HepG2 (cell line): ENCODE results near the gene UNC13D. TPM values are rescaled to one million over a fixed set of nuclear protein-coding genes. Genes with fewer than 3 reads are reported as not detected.

ENCODE experiments used
- CBX5 ChIP-seq: sonication (generic); formaldehyde crosslinking; IDR thresholded peaks from 2 replicates; pipeline ENCODE4 v1.4.0; 2020; ENCODE audit warnings: missing genetic modification reagents, borderline replicate concordance
- FOXK1 ChIP-seq: sonication (generic); formaldehyde crosslinking; IDR thresholded peaks from 2 replicates; pipeline ENCODE4 v1.4.0; 2020; ENCODE audit warnings: low read depth, missing genetic modification reagents, borderline replicate concordance
- GATAD2A ChIP-seq: IDR thresholded peaks from 2 replicates; pipeline ENCODE4 v1.6.1; 2016
- GRHL1 ChIP-seq: sonication (generic); formaldehyde crosslinking; conservative IDR thresholded peaks from 2 replicates; pipeline ENCODE4 v1.8.0; 2022; ENCODE audit warnings: missing genetic modification reagents
- MIER2 ChIP-seq: IDR thresholded peaks from 2 replicates; pipeline ENCODE4 v1.6.1; 2016; ENCODE audit warnings: missing biosample characterization, missing genetic modification reagents
- RFX5 ChIP-seq: IDR thresholded peaks from 2 replicates; pipeline ENCODE4 v1.6.1; 2011; ENCODE audit warnings: low read depth, low read length, improper control_type of control experiment
- YY1 ChIP-seq: IDR thresholded peaks from 2 replicates; pipeline ENCODE4 v1.6.1; 2011; ENCODE audit warnings: low read length, low read depth, moderate library complexity, mild to moderate bottlenecking; ENCODE audit not compliant: insufficient read depth, insufficient replicate concordance
- ZBTB2 ChIP-seq: sonication (generic); formaldehyde crosslinking; IDR thresholded peaks from 2 replicates; pipeline ENCODE4 v1.8.0; 2022; ENCODE audit warnings: low read depth, missing genetic modification reagents
- ZNF274 ChIP-seq: sonication (generic); formaldehyde crosslinking; IDR thresholded peaks from 2 replicates; pipeline ENCODE4 v1.5.1; 2020; ENCODE audit warnings: mild to moderate bottlenecking, missing genetic modification reagents
- ZNF350 ChIP-seq: sonication (generic); formaldehyde crosslinking; IDR thresholded peaks from 2 replicates; pipeline ENCODE4 v1.4.0; 2020; ENCODE audit warnings: mild to moderate bottlenecking, low read depth, missing genetic modification reagents, borderline replicate concordance
- ZNF720 ChIP-seq: sonication (generic); formaldehyde crosslinking; IDR thresholded peaks from 2 replicates; pipeline ENCODE4 v1.4.0; 2020; ENCODE audit warnings: missing genetic modification reagents
- polyA plus RNA-seq, 8 experiments: library from polyadenylated mRNA; depleted of rRNA in 3 of 8; stranded (reverse) in 7 of 8; unstranded in 1 of 8; fragments of >200 nt; fragmentation: Illumina TruSeq in 4 of 8; extraction: Trizol in 4 of 8; gene quantifications; 2 replicates each; pipeline versions ENCODE4 v1.2.1 to v1.2.3, GENCODE V29; 2011 to 2016; ENCODE audit warnings: low read depth in 4 of 8, missing spikeins in 1 of 8, mixed read lengths in 1 of 8; ENCODE audit not compliant: insufficient read depth in 1 of 8
- total RNA-seq, 5 experiments: library from RNA; depleted of rRNA; stranded (reverse); fragments of >200 nt; fragmentation: Illumina TruSeq; extraction: Trizol; gene quantifications; 2 replicates each; pipeline ENCODE4 v1.2.3, GENCODE V29; 2016; ENCODE audit warnings: low read depth in 1 of 5
- TF ChIP-seq, protein P1 (sequence below): sonication (generic); formaldehyde crosslinking; IDR thresholded peaks from 2 replicates; pipeline ENCODE4 v1.5.1; 2020; ENCODE audit warnings: mild to moderate bottlenecking, missing genetic modification reagents, borderline replicate concordance
- TF ChIP-seq, protein P2 (sequence below): sonication (generic); formaldehyde crosslinking; IDR thresholded peaks from 2 replicates; pipeline ENCODE4 v1.5.1; 2020; ENCODE audit warnings: missing genetic modification reagents, mild to moderate bottlenecking, borderline replicate concordance
- TF ChIP-seq, protein P3 (sequence below): sonication (generic); formaldehyde crosslinking; IDR thresholded peaks from 2 replicates; pipeline ENCODE4 v1.4.0; 2020; ENCODE audit warnings: missing genetic modification reagents

The UNC13D gene
- total and polyA plus RNA-seq, 2 of the 13 experiments (the other 11 are each of a cell fraction or from before 2014, with no cell fraction given), result 29.7 to 42.7 TPM

- TF ChIP-seq, protein P1, sequence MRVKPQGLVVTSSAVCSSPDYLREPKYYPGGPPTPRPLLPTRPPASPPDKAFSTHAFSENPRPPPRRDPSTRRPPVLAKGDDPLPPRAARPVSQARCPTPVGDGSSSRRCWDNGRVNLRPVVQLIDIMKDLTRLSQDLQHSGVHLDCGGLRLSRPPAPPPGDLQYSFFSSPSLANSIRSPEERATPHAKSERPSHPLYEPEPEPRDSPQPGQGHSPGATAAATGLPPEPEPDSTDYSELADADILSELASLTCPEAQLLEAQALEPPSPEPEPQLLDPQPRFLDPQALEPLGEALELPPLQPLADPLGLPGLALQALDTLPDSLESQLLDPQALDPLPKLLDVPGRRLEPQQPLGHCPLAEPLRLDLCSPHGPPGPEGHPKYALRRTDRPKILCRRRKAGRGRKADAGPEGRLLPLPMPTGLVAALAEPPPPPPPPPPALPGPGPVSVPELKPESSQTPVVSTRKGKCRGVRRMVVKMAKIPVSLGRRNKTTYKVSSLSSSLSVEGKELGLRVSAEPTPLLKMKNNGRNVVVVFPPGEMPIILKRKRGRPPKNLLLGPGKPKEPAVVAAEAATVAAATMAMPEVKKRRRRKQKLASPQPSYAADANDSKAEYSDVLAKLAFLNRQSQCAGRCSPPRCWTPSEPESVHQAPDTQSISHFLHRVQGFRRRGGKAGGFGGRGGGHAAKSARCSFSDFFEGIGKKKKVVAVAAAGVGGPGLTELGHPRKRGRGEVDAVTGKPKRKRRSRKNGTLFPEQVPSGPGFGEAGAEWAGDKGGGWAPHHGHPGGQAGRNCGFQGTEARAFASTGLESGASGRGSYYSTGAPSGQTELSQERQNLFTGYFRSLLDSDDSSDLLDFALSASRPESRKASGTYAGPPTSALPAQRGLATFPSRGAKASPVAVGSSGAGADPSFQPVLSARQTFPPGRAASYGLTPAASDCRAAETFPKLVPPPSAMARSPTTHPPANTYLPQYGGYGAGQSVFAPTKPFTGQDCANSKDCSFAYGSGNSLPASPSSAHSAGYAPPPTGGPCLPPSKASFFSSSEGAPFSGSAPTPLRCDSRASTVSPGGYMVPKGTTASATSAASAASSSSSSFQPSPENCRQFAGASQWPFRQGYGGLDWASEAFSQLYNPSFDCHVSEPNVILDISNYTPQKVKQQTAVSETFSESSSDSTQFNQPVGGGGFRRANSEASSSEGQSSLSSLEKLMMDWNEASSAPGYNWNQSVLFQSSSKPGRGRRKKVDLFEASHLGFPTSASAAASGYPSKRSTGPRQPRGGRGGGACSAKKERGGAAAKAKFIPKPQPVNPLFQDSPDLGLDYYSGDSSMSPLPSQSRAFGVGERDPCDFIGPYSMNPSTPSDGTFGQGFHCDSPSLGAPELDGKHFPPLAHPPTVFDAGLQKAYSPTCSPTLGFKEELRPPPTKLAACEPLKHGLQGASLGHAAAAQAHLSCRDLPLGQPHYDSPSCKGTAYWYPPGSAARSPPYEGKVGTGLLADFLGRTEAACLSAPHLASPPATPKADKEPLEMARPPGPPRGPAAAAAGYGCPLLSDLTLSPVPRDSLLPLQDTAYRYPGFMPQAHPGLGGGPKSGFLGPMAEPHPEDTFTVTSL (CRISPR knock-in tag), result no peak
- no peak; the same call in 1 of the 2 replicates for TF ChIP-seq FOXK1 (CRISPR knock-in tag)
- peak; percentile 77 for TF ChIP-seq GATAD2A (CRISPR knock-in tag)
- TF ChIP-seq GRHL1 (CRISPR knock-in tag), result no peak
- TF ChIP-seq ZNF350 (CRISPR knock-in tag), result peak; percentile 49; the same call in 1 of the 2 replicates
- TF ChIP-seq, protein P2, sequence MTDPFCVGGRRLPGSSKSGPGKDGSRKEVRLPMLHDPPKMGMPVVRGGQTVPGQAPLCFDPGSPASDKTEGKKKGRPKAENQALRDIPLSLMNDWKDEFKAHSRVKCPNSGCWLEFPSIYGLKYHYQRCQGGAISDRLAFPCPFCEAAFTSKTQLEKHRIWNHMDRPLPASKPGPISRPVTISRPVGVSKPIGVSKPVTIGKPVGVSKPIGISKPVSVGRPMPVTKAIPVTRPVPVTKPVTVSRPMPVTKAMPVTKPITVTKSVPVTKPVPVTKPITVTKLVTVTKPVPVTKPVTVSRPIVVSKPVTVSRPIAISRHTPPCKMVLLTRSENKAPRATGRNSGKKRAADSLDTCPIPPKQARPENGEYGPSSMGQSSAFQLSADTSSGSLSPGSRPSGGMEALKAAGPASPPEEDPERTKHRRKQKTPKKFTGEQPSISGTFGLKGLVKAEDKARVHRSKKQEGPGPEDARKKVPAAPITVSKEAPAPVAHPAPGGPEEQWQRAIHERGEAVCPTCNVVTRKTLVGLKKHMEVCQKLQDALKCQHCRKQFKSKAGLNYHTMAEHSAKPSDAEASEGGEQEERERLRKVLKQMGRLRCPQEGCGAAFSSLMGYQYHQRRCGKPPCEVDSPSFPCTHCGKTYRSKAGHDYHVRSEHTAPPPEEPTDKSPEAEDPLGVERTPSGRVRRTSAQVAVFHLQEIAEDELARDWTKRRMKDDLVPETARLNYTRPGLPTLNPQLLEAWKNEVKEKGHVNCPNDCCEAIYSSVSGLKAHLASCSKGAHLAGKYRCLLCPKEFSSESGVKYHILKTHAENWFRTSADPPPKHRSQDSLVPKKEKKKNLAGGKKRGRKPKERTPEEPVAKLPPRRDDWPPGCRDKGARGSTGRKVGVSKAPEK (CRISPR knock-in tag), result 0 out of 2 replicates have a peak, but pooled peaks have one; percentile 81
- TF ChIP-seq, protein P3, sequence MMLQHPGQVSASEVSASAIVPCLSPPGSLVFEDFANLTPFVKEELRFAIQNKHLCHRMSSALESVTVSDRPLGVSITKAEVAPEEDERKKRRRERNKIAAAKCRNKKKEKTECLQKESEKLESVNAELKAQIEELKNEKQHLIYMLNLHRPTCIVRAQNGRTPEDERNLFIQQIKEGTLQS (CRISPR knock-in tag), result peak; percentile 8; the same call in 1 of the 2 replicates
- TF ChIP-seq RFX5, result 0 out of 2 replicates have a peak, but pooled peaks have one; percentile 30
- no peak; the same call in 1 of the 2 replicates for TF ChIP-seq ZBTB2
- peak; percentile 65 for TF ChIP-seq YY1
- TF ChIP-seq CBX5 (CRISPR knock-in tag), result 0 out of 2 replicates have a peak, but pooled peaks have one; percentile 29
- peak; percentile 83; the same call in 1 of the 2 replicates for TF ChIP-seq ZNF720 (CRISPR knock-in tag)
- TF ChIP-seq MIER2 (CRISPR knock-in tag), result 0 out of 2 replicates have a peak, but pooled peaks have one; percentile 24
- TF ChIP-seq ZNF274 (CRISPR knock-in tag), result peak; percentile 75; the same call in 1 of the 2 replicates
These were observed 34.2 kb upstream of the UNC13D start, which contains the start of gene TRIM47 (continued) for GRCh38 chr17:75878174-75878998.
